OCI-LY1 (cell line): ENCODE data around the gene ANKRD60.

Experiments used
- EZH2 ChIP-seq: fragments of 200-600 bp; sonication (generic), shearing (Covaris generic); IDR thresholded peaks from 2 replicates; pipeline ENCODE4 v1.8.0; 2017; ENCODE audit warnings: borderline replicate concordance, mixed run types, mild to moderate bottlenecking, antibody characterized with exemption, low read length, moderate library complexity, mixed read lengths
- TF ChIP-seq, protein P1 (sequence below): fragments of 200-600 bp; sonication (generic), shearing (Covaris generic); IDR thresholded peaks from 2 replicates; pipeline ENCODE4 v1.5.1; 2017; ENCODE audit warnings: mild to moderate bottlenecking, antibody characterized with exemption, low read length, moderate library complexity, mixed read lengths

DNA sequence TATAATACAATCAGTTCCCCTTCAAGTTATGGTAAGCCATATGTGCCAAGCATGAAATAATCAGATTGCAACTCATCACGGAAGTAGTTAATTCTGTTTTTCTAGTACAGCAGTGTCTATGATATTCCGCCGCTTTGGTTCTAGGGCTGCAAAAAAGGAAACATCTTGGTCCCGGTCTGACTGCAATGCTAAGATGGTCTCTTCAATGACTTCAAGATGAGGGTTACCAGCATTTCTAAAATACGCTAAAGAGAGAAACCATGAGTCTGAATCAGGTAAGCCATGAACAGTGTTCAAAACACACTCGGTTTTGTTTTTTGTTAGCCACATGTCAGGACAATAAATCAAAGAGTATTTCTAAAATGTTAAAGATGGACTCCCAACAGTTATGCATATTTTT lies 3.2 kb upstream of the ANKRD60 start:
- TF ChIP-seq, protein P1, sequence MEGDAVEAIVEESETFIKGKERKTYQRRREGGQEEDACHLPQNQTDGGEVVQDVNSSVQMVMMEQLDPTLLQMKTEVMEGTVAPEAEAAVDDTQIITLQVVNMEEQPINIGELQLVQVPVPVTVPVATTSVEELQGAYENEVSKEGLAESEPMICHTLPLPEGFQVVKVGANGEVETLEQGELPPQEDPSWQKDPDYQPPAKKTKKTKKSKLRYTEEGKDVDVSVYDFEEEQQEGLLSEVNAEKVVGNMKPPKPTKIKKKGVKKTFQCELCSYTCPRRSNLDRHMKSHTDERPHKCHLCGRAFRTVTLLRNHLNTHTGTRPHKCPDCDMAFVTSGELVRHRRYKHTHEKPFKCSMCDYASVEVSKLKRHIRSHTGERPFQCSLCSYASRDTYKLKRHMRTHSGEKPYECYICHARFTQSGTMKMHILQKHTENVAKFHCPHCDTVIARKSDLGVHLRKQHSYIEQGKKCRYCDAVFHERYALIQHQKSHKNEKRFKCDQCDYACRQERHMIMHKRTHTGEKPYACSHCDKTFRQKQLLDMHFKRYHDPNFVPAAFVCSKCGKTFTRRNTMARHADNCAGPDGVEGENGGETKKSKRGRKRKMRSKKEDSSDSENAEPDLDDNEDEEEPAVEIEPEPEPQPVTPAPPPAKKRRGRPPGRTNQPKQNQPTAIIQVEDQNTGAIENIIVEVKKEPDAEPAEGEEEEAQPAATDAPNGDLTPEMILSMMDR: no peak
- TF ChIP-seq EZH2: no peak
